Upper lobe of right lung (tissue), 1 donor: Measurements from ENCODE around the gene CUL5. TPM values are rescaled to one million over a fixed set of nuclear protein-coding genes. Genes with fewer than 3 reads are reported as not detected.

Experiments
- ATAC-seq: fragments of 200-7000 bp; cut with Tn5 transposase; one replicate; pipeline ENCODE4 v1.9.1; 2020; ENCODE audit warnings: mild to moderate bottlenecking, moderate library complexity
- DNase-seq: peaks from one replicate; pipeline ENCODE4 v3.0.0-alpha.2; 2020
- H3K27ac ChIP-seq: fragments of 200-600 bp; one replicate; pipeline ENCODE4 v1.8.0; 2022
- H3K27me3 ChIP-seq: fragments of 200-600 bp; one replicate; pipeline ENCODE4 v1.8.0; 2022; ENCODE audit warnings: mild to moderate bottlenecking
- H3K36me3 ChIP-seq: fragments of 200-600 bp; one replicate; pipeline ENCODE4 v1.8.0; 2022
- H3K4me1 ChIP-seq: fragments of 200-600 bp; one replicate; pipeline ENCODE4 v1.8.0; 2022
- H3K4me3 ChIP-seq: fragments of 200-600 bp; one replicate; pipeline ENCODE4 v1.8.0; 2022; ENCODE audit warnings: mild to moderate bottlenecking
- H3K9me3 ChIP-seq: fragments of 200-600 bp; one replicate; pipeline ENCODE4 v1.8.0; 2022
- CTCF ChIP-seq: fragments of 200-600 bp; IDR thresholded peaks from one replicate; pipeline ENCODE4 v1.8.0; 2022; ENCODE audit warnings: antibody characterized with exemption
- intact Hi-C: fragments of 100-400 bp; cut with DNase I; formaldehyde crosslinking; loops from one replicate; pipeline ENCODE4 v1.11.0; 2022
- long read RNA-seq: library from polyadenylated mRNA; unstranded; transcript quantifications from one replicate; pipeline ENCODE4 v2.0.0, GENCODE V29; 2021
- total RNA-seq: library from RNA; stranded (reverse); fragmentation: NEBNext Ultra II Directional; extraction: Animal tissue kit (Norgen Biotek cat#: 25700); gene quantifications from one replicate; pipeline ENCODE4 v1.2.1, GENCODE V29; 2021
- donor health status: DM: no; HTN: yes; CAD: no; lungs with severe emphysema.

Gene CUL5
- 37.9 TPM for total RNA-seq
- long read RNA-seq, full-length matches to known transcripts: 14 of 20 reads
- long read RNA-seq, partial matches to known transcripts: 4 of 20 reads
- long read RNA-seq, other reads (novel, unspliced or antisense): 2 of 20 reads

GRCh38 chr11:108008656-108009496, at the start of gene CUL5:
TSS of gene CUL5 (plus strand) at chr11:108008898. CDS start at chr11:108009349, 451 bp downstream.
- no peaks in the 10 kb centered on the region for H3K36me3 ChIP-seq
- H3K4me1 ChIP-seq: peaks cover 45% of the 10 kb centered on the region
- peak; percentile 89 for TF ChIP-seq CTCF
- DNase-seq (peak; percentile 96), ATAC-seq (peak; percentile 98)
- no peaks in the 10 kb centered on the region for H3K27me3 ChIP-seq
- H3K4me3 ChIP-seq: peak within 1 kb of the TSS; percentile 78
- peak within 1 kb of the TSS; percentile 99 for H3K27ac ChIP-seq
- intact Hi-C loops: no loop called here
- no peaks in the 10 kb centered on the region for H3K9me3 ChIP-seq

GRCh38 chr11:107961480-107961879, 47.2 kb upstream of the CUL5 start:
- peaks cover 6% of the 10 kb centered on the region for H3K4me1 ChIP-seq
- no peaks in the 10 kb centered on the region for H3K36me3 ChIP-seq
- ATAC-seq (no peak), DNase-seq (no peak)
- no peak overlapping the region for H3K27ac ChIP-seq
- no peak for TF ChIP-seq CTCF
- H3K27me3 ChIP-seq: no peaks in the 10 kb centered on the region
- intact Hi-C loops: no loop called here
- H3K4me3 ChIP-seq: no peak overlapping the region
- no peaks in the 10 kb centered on the region for H3K9me3 ChIP-seq

GRCh38 chr11:107962181-107962580, 46.5 kb upstream of the CUL5 start:
- Histone ChIP-seq H3K36me3 (no peaks in the 10 kb centered on the region), H3K27me3 (no peaks in the 10 kb centered on the region), H3K27ac (no peak overlapping the region), H3K9me3 (no peaks in the 10 kb centered on the region), H3K4me3 (no peak overlapping the region), H3K4me1 (peaks cover 6% of the 10 kb centered on the region)
- no peak for TF ChIP-seq CTCF
- intact Hi-C loops: no loop called here
- DNase-seq: no peak
- no peak for ATAC-seq

GRCh38 chr11:107963091-107963490, 45.6 kb upstream of the CUL5 start:
- no peaks in the 10 kb centered on the region for H3K9me3 ChIP-seq
- H3K36me3 ChIP-seq: no peaks in the 10 kb centered on the region
- intact Hi-C loops: no loop called here
- H3K4me3 ChIP-seq: no peak overlapping the region
- TF ChIP-seq CTCF: no peak
- H3K27ac ChIP-seq: no peak overlapping the region
- H3K4me1 ChIP-seq: no peaks in the 10 kb centered on the region
- no peaks in the 10 kb centered on the region for H3K27me3 ChIP-seq
- ATAC-seq (no peak), DNase-seq (no peak)

GRCh38 chr11:107969219-107969618, 39.5 kb upstream of the CUL5 start:
- Histone ChIP-seq H3K4me1 (no peaks in the 10 kb centered on the region), H3K4me3 (no peak overlapping the region), H3K9me3 (no peaks in the 10 kb centered on the region), H3K27me3 (no peaks in the 10 kb centered on the region), H3K36me3 (no peaks in the 10 kb centered on the region), H3K27ac (no peak overlapping the region)
- DNase-seq: no peak
- TF ChIP-seq CTCF: no peak
- ATAC-seq: no peak
- intact Hi-C loops: no loop called here
